Mesothelial cell of epicardium (in vitro differentiated cells): ENCODE data around the gene SEC24D. TPM values are rescaled to one million over a fixed set of nuclear protein-coding genes. Genes with fewer than 3 reads are reported as not detected.

ENCODE experiments used
- DNase-seq, 2 experiments: peaks; one replicate each; pipeline ENCODE4 v3.0.0; 2021; ENCODE audit warnings: low spot score in 2 of 2; ENCODE audit not compliant: unreplicated experiment in 2 of 2
- H3K27ac Mint-ChIP-seq: 2 replicates; pipeline ENCODE4 v1.8.0; 2021; ENCODE audit warnings: mixed read lengths
- H3K27me3 Mint-ChIP-seq: 2 replicates; pipeline ENCODE4 v1.8.0; 2021; ENCODE audit warnings: low read depth, mixed read lengths
- H3K36me3 Mint-ChIP-seq: 2 replicates; pipeline ENCODE4 v1.8.0; 2021; ENCODE audit warnings: mixed read lengths
- H3K4me1 Mint-ChIP-seq: 2 replicates; pipeline ENCODE4 v1.8.0; 2021; ENCODE audit warnings: mixed read lengths
- H3K4me3 Mint-ChIP-seq: 2 replicates; pipeline ENCODE4 v1.8.0; 2021; ENCODE audit warnings: mild to moderate bottlenecking, moderate library complexity, mixed read lengths
- H3K9me3 Mint-ChIP-seq: 2 replicates; pipeline ENCODE4 v1.8.0; 2021; ENCODE audit warnings: mixed read lengths
- CTCF ChIP-seq: fragments of 200-600 bp; sonication (generic); IDR thresholded peaks from one replicate; pipeline ENCODE4 v1.5.0; 2021; ENCODE audit warnings: antibody characterized with exemption; ENCODE audit not compliant: unreplicated experiment
- total RNA-seq: library from RNA; stranded (reverse); gene quantifications from 3 replicates; pipeline ENCODE4 v1.2.1, GENCODE V29; 2021

The SEC24D gene
- total RNA-seq, 1 donor from 2014 or later = 87.6 TPM

GRCh38 chr4:118743867-118744266 is 92.1 kb downstream of the SEC24D start:
- no peak overlapping the region for H3K27ac Mint-ChIP-seq
- H3K4me3 Mint-ChIP-seq = no peak overlapping the region
- TF ChIP-seq CTCF = no peak
- H3K27me3 Mint-ChIP-seq = no peaks in the 10 kb centered on the region
- no peak for DNase-seq
- peaks cover 20% of the 10 kb centered on the region for H3K4me1 Mint-ChIP-seq
- no peaks in the 10 kb centered on the region for H3K9me3 Mint-ChIP-seq
- peaks cover 28% of the 10 kb centered on the region for H3K36me3 Mint-ChIP-seq

- H3K4me1 Mint-ChIP-seq = peaks cover 23% of the 10 kb centered on the region
- H3K4me3 Mint-ChIP-seq = no peak overlapping the region
- no peaks in the 10 kb centered on the region for H3K9me3 Mint-ChIP-seq
- no peak overlapping the region for H3K27ac Mint-ChIP-seq
- peaks cover 41% of the 10 kb centered on the region for H3K36me3 Mint-ChIP-seq
- DNase-seq = no peak
- H3K27me3 Mint-ChIP-seq = no peaks in the 10 kb centered on the region
- no peak for TF ChIP-seq CTCF
These were observed 93.9 kb downstream of the SEC24D start for GRCh38 chr4:118742050-118742449.

GRCh38 chr4:118741301-118741855 is 94.5 kb downstream of the SEC24D start:
- Mint-ChIP-seq H3K36me3 (peaks cover 42% of the 10 kb centered on the region), H3K4me3 (no peak overlapping the region), H3K9me3 (no peaks in the 10 kb centered on the region), H3K27me3 (no peaks in the 10 kb centered on the region), H3K4me1 (peaks cover 24% of the 10 kb centered on the region), H3K27ac (peak overlapping the region; percentile 68)
- DNase-seq = no peak
- TF ChIP-seq CTCF = no peak

GRCh38 chr4:118740869-118741268 is 95.1 kb downstream of the SEC24D start:
- peaks cover 20% of the 10 kb centered on the region for H3K4me1 Mint-ChIP-seq
- DNase-seq = no peak
- peak; percentile 90 for TF ChIP-seq CTCF
- H3K36me3 Mint-ChIP-seq = peaks cover 42% of the 10 kb centered on the region
- H3K4me3 Mint-ChIP-seq = no peak overlapping the region
- H3K27me3 Mint-ChIP-seq = no peaks in the 10 kb centered on the region
- no peaks in the 10 kb centered on the region for H3K9me3 Mint-ChIP-seq
- peak overlapping the region; percentile 58 for H3K27ac Mint-ChIP-seq

GRCh38 chr4:118739022-118739713 is 96.8 kb downstream of the SEC24D start:
- Mint-ChIP-seq H3K4me1 (peaks cover 28% of the 10 kb centered on the region), H3K27ac (no peak overlapping the region), H3K27me3 (no peaks in the 10 kb centered on the region), H3K36me3 (peaks cover 36% of the 10 kb centered on the region), H3K4me3 (no peak overlapping the region), H3K9me3 (no peaks in the 10 kb centered on the region)
- TF ChIP-seq CTCF = no peak
- DNase-seq = no peak
